Measurements from ENCODE around the gene CTTNBP2.

DNA sequence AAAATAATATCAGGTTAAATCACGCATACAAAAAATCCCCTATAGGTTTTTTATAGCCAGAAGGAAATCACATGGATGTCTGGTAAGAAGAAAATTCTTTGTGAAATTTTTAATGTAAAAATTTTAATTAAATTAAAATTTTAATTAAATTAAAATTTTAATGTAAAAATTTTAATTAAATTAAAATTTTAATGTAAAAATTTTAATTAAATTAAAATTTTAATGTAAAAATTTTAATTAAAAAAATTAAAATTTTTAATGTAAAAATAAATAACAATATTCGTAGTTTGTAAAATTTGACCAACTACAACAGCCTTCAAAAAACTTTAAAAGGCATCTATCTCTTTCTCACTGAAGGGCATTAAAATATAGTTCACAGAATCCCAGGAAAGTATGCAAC, 61.5 kb downstream of the CTTNBP2 start:
- no peak for TF ChIP-seq CTCF (IDR thresholded peaks at IDR 0.05)
- no peak for TF ChIP-seq POLR2A (IDR thresholded peaks at IDR 0.05)
- TF ChIP-seq EP300 (IDR thresholded peaks at IDR 0.05): no peak
